ENCODE results near the gene DUT. TPM values are rescaled to one million over a fixed set of nuclear protein-coding genes. Genes with fewer than 3 reads are reported as not detected.

Gene DUT
- total RNA-seq, 2 donors from 2014 or later, result 71.1 to 77.8 TPM

DNA sequence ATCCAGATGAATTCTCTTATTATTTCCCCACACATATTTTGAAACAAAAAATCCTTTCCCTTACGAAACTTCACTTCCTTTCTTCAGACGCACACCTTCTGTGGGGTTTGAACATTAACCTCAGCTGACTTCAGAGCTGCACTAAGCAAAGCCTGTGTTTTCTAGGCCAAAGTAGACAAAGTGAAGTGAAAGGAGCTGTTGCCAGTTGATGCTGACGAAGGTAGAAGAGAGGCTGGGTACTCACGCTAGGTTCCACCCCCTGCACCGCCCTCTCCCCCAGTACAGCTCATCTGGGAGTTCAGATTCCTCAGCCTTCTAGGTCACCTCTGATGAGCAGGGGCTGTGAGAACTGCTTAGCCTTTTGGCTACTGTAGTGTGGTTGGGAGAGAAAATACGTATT lies 24.1 kb downstream of the DUT start:
- Histone ChIP-seq H3K27ac (no peak overlapping the region), H3K27me3 (no peaks in the 10 kb centered on the region), H3K9me3 (no peaks in the 10 kb centered on the region), H3K4me3 (no peak overlapping the region), H3K4me1 (no peaks in the 10 kb centered on the region), H3K36me3 (replicated peaks in 1 of 2; ENCODE audit: insufficient read depth in 1 of 2, low read depth in 2 of 2) (no peaks in the 10 kb centered on the region)
- TF ChIP-seq POLR2A (IDR thresholded peaks at IDR 0.05), result no peak
- TF ChIP-seq, protein P1, sequence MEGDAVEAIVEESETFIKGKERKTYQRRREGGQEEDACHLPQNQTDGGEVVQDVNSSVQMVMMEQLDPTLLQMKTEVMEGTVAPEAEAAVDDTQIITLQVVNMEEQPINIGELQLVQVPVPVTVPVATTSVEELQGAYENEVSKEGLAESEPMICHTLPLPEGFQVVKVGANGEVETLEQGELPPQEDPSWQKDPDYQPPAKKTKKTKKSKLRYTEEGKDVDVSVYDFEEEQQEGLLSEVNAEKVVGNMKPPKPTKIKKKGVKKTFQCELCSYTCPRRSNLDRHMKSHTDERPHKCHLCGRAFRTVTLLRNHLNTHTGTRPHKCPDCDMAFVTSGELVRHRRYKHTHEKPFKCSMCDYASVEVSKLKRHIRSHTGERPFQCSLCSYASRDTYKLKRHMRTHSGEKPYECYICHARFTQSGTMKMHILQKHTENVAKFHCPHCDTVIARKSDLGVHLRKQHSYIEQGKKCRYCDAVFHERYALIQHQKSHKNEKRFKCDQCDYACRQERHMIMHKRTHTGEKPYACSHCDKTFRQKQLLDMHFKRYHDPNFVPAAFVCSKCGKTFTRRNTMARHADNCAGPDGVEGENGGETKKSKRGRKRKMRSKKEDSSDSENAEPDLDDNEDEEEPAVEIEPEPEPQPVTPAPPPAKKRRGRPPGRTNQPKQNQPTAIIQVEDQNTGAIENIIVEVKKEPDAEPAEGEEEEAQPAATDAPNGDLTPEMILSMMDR (IDR thresholded peaks at IDR 0.05), result no peak
- DNase-seq (no peak), ATAC-seq (no peak)
- intact Hi-C loops (cut with DNase I), result no loop called here
- WGBS, 2 donors, result 40 to 53% methylated on average over 5 to 6 of the region's 6 CpGs

DNA sequence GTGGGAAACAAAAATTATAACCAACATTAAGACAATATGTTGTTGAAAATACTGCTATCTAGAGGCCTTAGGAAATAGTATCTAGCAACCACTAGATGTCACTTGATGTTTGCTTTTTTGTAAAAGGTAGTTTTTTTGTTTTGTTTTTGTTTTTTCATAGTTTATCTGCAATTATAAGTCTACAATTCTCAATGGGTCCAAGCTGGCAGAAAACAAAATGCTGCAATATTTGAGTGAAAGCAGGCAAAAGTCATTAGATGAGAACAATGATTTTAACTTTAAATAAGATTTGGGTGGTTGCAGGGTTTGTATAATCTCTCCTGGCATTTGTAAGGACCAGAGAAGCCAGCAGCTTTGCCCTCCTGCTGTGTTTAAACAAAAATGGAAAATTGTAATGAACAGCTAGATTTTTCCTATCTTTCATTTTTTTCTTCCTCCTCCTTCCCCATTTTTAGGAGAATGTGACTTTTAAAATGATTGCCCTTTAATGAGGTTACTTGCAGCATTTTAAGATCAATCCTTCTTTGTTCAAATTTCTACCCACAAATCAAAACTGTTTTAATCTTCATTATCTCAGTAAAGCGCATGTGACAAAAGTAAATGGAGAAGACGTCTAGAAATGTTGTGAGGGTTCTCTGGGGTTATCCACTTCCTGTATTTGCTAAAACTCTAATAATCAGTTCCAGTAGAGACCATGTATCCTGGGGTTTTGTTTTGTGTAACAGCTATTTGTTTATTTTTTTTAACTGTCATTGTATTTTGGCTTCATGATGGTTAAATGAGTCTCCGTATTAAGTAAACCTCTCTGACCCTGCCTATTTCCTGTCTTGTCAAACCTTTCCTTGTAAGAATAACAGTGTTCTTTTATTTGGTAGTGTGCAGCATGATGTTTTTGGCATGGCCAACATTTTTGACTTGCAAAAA lies 27.3 kb downstream of the DUT start:
- H3K4me3 ChIP-seq, result no peak overlapping the region
- H3K27ac ChIP-seq, result no peak overlapping the region
- H3K36me3 ChIP-seq (replicated peaks in 1 of 2; ENCODE audit: insufficient read depth in 1 of 2, low read depth in 2 of 2), result no peaks in the 10 kb centered on the region
- H3K9me3 ChIP-seq, result no peaks in the 10 kb centered on the region
- WGBS, 2 donors, result 9 to 16% methylated on average over 3 of the region's 3 CpGs
- TF ChIP-seq POLR2A (IDR thresholded peaks at IDR 0.05), result no peak
- TF ChIP-seq, protein P1 (IDR thresholded peaks at IDR 0.05), result peak in 6 of 7 experiments; percentile 31 to 57 (median 50)
- intact Hi-C loops (cut with DNase I), result no loop called here
- ATAC-seq (no peak), DNase-seq (no peak)
- H3K27me3 ChIP-seq, result no peaks in the 10 kb centered on the region
- no peaks in the 10 kb centered on the region for H3K4me1 ChIP-seq

DNA sequence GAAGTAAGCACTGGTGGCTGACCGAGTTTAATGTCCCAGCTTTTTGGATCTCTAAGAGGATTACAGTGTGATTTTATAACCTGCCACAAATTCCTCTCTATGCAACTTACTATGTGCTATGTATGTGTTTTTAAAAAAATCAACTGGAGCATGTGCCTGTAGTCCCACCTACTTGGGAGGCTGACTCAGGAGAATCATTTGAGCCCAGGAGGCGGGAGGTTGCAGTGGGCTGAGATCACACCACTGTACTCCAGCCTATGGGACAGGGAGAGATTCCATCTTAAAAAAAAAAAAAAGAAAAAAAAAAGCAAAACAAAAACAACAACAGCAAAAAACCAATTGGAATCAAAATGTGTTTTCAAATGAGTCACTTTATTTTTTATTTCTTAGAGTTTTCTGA lies 29.6 kb downstream of the DUT start:
- Histone ChIP-seq H3K4me3 (no peak overlapping the region), H3K9me3 (no peaks in the 10 kb centered on the region), H3K27me3 (no peaks in the 10 kb centered on the region), H3K27ac (no peak overlapping the region), H3K36me3 (replicated peaks in 1 of 2; ENCODE audit: insufficient read depth in 1 of 2, low read depth in 2 of 2) (no peaks in the 10 kb centered on the region), H3K4me1 (no peaks in the 10 kb centered on the region)
- intact Hi-C loops (cut with DNase I), result loop anchor here (10.0 kb wide), 1 partner anchor 494 kb away; no protein-coding TSS in a partner anchor
- ATAC-seq, result no peak
- DNase-seq, result no peak
- no peak for TF ChIP-seq POLR2A (IDR thresholded peaks at IDR 0.05)
- TF ChIP-seq, protein P1 (IDR thresholded peaks at IDR 0.05), result no peak
- WGBS, 2 donors, result 65 to 70% methylated on average over 2 of the region's 2 CpGs

GRCh38 chr15:48361685-48362084 lies 30.5 kb downstream of the DUT start:
- H3K27me3 ChIP-seq, result no peaks in the 10 kb centered on the region
- H3K9me3 ChIP-seq, result no peaks in the 10 kb centered on the region
- no peak for ATAC-seq
- intact Hi-C loops (cut with DNase I), result loop anchor here (10.0 kb wide), 1 partner anchor 493 kb away; no protein-coding TSS in a partner anchor
- WGBS, 2 donors, result 61 to 66% methylated on average over 2 of the region's 2 CpGs
- TF ChIP-seq POLR2A (IDR thresholded peaks at IDR 0.05), result no peak
- TF ChIP-seq, protein P1 (IDR thresholded peaks at IDR 0.05), result no peak
- H3K36me3 ChIP-seq (replicated peaks in 1 of 2; ENCODE audit: insufficient read depth in 1 of 2, low read depth in 2 of 2), result no peaks in the 10 kb centered on the region
- no peaks in the 10 kb centered on the region for H3K4me1 ChIP-seq
- no peak for DNase-seq
- H3K4me3 ChIP-seq, result no peak overlapping the region
- no peak overlapping the region for H3K27ac ChIP-seq

Data from body of pancreas (tissue), 4 donors.